Nephron progenitor cell (in vitro differentiated cells): ENCODE measurements around the gene LRFN3.

Experiments
- DNase-seq: peaks from one replicate; pipeline ENCODE4 v3.0.0; 2021
- H3K27ac Mint-ChIP-seq: 2 replicates; pipeline ENCODE4 v1.8.0; 2021; ENCODE audit warnings: mild to moderate bottlenecking, moderate library complexity, mixed read lengths
- H3K27me3 Mint-ChIP-seq: 2 replicates; pipeline ENCODE4 v1.8.0; 2021; ENCODE audit warnings: mild to moderate bottlenecking, low read depth, mixed read lengths; ENCODE audit not compliant: poor library complexity
- H3K36me3 Mint-ChIP-seq: 2 replicates; pipeline ENCODE4 v1.8.0; 2021; ENCODE audit warnings: low read depth, mixed read lengths
- H3K4me1 Mint-ChIP-seq: 2 replicates; pipeline ENCODE4 v1.8.0; 2021; ENCODE audit warnings: mixed read lengths
- H3K4me3 Mint-ChIP-seq: 2 replicates; pipeline ENCODE4 v1.8.0; 2021; ENCODE audit warnings: mild to moderate bottlenecking, moderate library complexity, mixed read lengths
- H3K9me3 Mint-ChIP-seq: 2 replicates; pipeline ENCODE4 v1.8.0; 2021; ENCODE audit warnings: mild to moderate bottlenecking, moderate library complexity, mixed read lengths
- TF ChIP-seq, protein P1 (sequence below): fragments of 200-600 bp; sonication (generic); IDR thresholded peaks from 2 replicates; pipeline ENCODE4 v1.5.0; 2021; ENCODE audit warnings: antibody characterized with exemption

The LRFN3 gene

GRCh38 chr19:35894342-35894741 is 41.8 kb upstream of the LRFN3 start:
- TF ChIP-seq, protein P1, sequence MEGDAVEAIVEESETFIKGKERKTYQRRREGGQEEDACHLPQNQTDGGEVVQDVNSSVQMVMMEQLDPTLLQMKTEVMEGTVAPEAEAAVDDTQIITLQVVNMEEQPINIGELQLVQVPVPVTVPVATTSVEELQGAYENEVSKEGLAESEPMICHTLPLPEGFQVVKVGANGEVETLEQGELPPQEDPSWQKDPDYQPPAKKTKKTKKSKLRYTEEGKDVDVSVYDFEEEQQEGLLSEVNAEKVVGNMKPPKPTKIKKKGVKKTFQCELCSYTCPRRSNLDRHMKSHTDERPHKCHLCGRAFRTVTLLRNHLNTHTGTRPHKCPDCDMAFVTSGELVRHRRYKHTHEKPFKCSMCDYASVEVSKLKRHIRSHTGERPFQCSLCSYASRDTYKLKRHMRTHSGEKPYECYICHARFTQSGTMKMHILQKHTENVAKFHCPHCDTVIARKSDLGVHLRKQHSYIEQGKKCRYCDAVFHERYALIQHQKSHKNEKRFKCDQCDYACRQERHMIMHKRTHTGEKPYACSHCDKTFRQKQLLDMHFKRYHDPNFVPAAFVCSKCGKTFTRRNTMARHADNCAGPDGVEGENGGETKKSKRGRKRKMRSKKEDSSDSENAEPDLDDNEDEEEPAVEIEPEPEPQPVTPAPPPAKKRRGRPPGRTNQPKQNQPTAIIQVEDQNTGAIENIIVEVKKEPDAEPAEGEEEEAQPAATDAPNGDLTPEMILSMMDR: no peak

GRCh38 chr19:35895911-35896642 is 40.1 kb upstream of the LRFN3 start:
- Mint-ChIP-seq H3K4me1 (peaks cover 10% of the 10 kb centered on the region), H3K27ac (no peak overlapping the region)

More at GRCh38 chr19:35894342-35894741, 41.8 kb upstream of the LRFN3 start:
- Mint-ChIP-seq H3K4me1 (peaks cover 8% of the 10 kb centered on the region), H3K27ac (no peak overlapping the region), H3K4me3 (no peak overlapping the region), H3K27me3 (peaks cover 14% of the 10 kb centered on the region), H3K36me3 (peaks cover 26% of the 10 kb centered on the region), H3K9me3 (no peaks in the 10 kb centered on the region)
- DNase-seq: no peak

GRCh38 chr19:35896643-35897040 is 39.5 kb upstream of the LRFN3 start:
- Mint-ChIP-seq H3K9me3 (no peaks in the 10 kb centered on the region), H3K36me3 (peaks cover 12% of the 10 kb centered on the region), H3K4me1 (peaks cover 14% of the 10 kb centered on the region), H3K27me3 (peaks cover 15% of the 10 kb centered on the region), H3K27ac (no peak overlapping the region), H3K4me3 (no peak overlapping the region)
- DNase-seq: no peak
- TF ChIP-seq, protein P1: no peak

More at GRCh38 chr19:35895911-35896642, 40.1 kb upstream of the LRFN3 start:
- H3K27me3 Mint-ChIP-seq: peaks cover 14% of the 10 kb centered on the region
- H3K9me3 Mint-ChIP-seq: no peaks in the 10 kb centered on the region
- DNase-seq: no peak
- TF ChIP-seq, protein P1: no peak
- H3K36me3 Mint-ChIP-seq: peaks cover 13% of the 10 kb centered on the region
- no peak overlapping the region for H3K4me3 Mint-ChIP-seq

DNA sequence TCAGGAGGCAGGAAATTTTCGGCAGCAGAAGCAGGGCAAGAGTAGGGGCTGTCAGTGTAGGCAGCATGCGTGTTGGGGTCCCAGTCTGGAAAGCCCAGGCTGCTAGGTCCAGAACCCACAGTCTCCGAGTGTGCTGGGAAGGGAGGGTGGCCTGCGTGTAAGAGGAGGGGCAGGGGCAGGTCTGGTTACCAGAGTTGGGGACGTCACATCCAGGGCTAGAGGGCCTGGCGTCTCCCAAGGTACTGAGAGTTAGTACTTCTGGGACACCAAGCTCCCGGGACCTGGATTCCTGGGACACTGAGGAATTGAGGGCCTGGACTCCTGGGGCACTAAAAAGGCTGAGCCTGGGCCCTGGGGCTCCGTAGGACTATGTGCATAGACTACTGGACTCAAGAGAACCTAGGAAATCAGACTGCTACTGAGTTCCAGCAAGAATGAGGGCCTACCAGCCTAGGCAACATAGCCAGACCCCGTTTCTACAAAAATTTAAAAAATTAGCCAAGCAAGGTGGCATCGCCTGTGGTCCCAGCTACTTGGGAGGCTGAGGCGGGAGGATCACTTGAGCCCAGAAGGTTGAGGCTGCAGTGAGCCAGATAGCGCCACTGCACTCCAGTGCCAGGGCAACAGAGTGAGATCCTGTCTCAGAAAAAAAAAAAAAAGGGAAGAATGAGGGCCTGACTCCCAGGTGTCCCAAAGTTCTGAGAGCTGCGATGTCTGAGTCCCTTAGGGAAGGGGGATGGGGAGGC is 38.3 kb upstream of the LRFN3 start:
- H3K27ac Mint-ChIP-seq: no peak overlapping the region
- peaks cover 6% of the 10 kb centered on the region for H3K36me3 Mint-ChIP-seq
- no peaks in the 10 kb centered on the region for H3K9me3 Mint-ChIP-seq

DNA sequence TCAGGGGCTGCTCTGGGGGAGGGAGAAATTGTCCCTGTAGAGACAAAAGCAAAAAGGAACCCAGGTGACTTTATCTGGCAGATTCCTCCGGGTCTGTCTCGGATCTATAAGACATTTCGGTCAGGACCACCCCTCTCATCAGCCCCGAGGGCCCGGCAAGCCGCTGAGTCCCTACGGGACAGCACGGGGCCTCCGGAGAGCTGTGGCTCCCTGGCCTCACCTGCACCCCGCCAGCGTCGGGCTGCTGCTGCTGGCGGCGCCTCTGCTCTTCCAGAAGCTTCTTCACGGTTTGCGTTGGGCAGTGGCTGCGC is 37.7 kb upstream of the LRFN3 start:
- Mint-ChIP-seq H3K27me3 (peaks cover 32% of the 10 kb centered on the region), H3K27ac (no peak overlapping the region), H3K36me3 (peaks cover 6% of the 10 kb centered on the region), H3K9me3 (no peaks in the 10 kb centered on the region), H3K4me1 (peaks cover 30% of the 10 kb centered on the region), H3K4me3 (peak overlapping the region; percentile 91)
- TF ChIP-seq, protein P1: no peak
- DNase-seq: no peak

More for the DNA sequence above, 38.3 kb upstream of the LRFN3 start:
- peaks cover 26% of the 10 kb centered on the region for H3K27me3 Mint-ChIP-seq
- H3K4me1 Mint-ChIP-seq: peaks cover 24% of the 10 kb centered on the region
- H3K4me3 Mint-ChIP-seq: peak overlapping the region; percentile 73
- TF ChIP-seq, protein P1: no peak
- DNase-seq: no peak
